Osteoblast (primary cell): ENCODE data around the gene WFDC1. TPM values are rescaled to one million over a fixed set of nuclear protein-coding genes. Genes with fewer than 3 reads are reported as not detected.

Experiments used
- DNase-seq: peaks from one replicate; pipeline ENCODE4 v3.0.0; 2011; ENCODE audit warnings: low spot score, mixed read lengths; ENCODE audit not compliant: insufficient read length; ENCODE audit errors: missing footprints
- H2AFZ ChIP-seq: 2 replicates; pipeline ENCODE4 v1.6.0; 2011; ENCODE audit warnings: mild to moderate bottlenecking, low read length
- H3K27ac ChIP-seq: 2 replicates; pipeline ENCODE4 v1.5.1; 2011; ENCODE audit warnings: mild to moderate bottlenecking, low read depth, low read length, moderate library complexity
- H3K27me3 ChIP-seq: 2 replicates; pipeline ENCODE4 v1.6.0; 2012; ENCODE audit warnings: mild to moderate bottlenecking, control low read depth, inconsistent platforms, low read length, moderate library complexity; ENCODE audit not compliant: insufficient read depth
- H3K36me3 ChIP-seq: 2 replicates; pipeline ENCODE4 v1.5.1; 2011; ENCODE audit warnings: mild to moderate bottlenecking, low read length, control low read depth, moderate library complexity; ENCODE audit not compliant: insufficient read depth
- H3K4me1 ChIP-seq: 2 replicates; pipeline ENCODE4 v1.5.1; 2011; ENCODE audit warnings: mild to moderate bottlenecking, low read length, control low read depth, moderate library complexity; ENCODE audit not compliant: insufficient read depth
- H3K4me2 ChIP-seq: 2 replicates; pipeline ENCODE4 v1.6.0; 2011; ENCODE audit warnings: mild to moderate bottlenecking, low read length; ENCODE audit not compliant: insufficient read depth
- H3K4me3 ChIP-seq: fragments of 200-600 bp; sonication (generic); 3 replicates; pipeline ENCODE4 v1.5.1; 2012; ENCODE audit warnings: mild to moderate bottlenecking, low read length, inconsistent platforms; ENCODE audit not compliant: insufficient read depth
- H3K79me2 ChIP-seq: 2 replicates; pipeline ENCODE4 v1.6.0; 2012; ENCODE audit warnings: mild to moderate bottlenecking, low read length, control low read depth, inconsistent platforms; ENCODE audit not compliant: insufficient read depth
- H3K9me3 ChIP-seq: 2 replicates; pipeline ENCODE4 v1.5.1; 2011; ENCODE audit warnings: low read depth, low read length, control low read depth
- H4K20me1 ChIP-seq: 2 replicates; pipeline ENCODE4 v1.6.0; 2012; ENCODE audit warnings: mild to moderate bottlenecking, low read length, control low read depth; ENCODE audit not compliant: insufficient read depth
- total RNA-seq: library from RNA; depleted of rRNA; stranded (reverse); fragments of >200 nt; gene quantifications from 2 replicates; pipeline ENCODE4 v1.2.3, GENCODE V29; 2012
- TF ChIP-seq, protein P1 (sequence below): IDR thresholded peaks from 2 replicates; pipeline ENCODE4 v1.5.1; 2011; ENCODE audit warnings: mild to moderate bottlenecking, low read depth, low read length, moderate library complexity; ENCODE audit errors: extremely low read depth

Gene WFDC1
- total RNA-seq, 1 donor = not detected

GRCh38 chr16:84356591-84357116 lies 62.0 kb downstream of the WFDC1 start:
- H3K27me3 ChIP-seq = peaks cover 4% of the 10 kb centered on the region
- peak overlapping the region; percentile 12 for H3K4me2 ChIP-seq
- no peak overlapping the region for H2AFZ ChIP-seq
- DNase-seq = peak; percentile 52
- H3K9me3 ChIP-seq = no peaks in the 10 kb centered on the region
- no peaks in the 10 kb centered on the region for H4K20me1 ChIP-seq
- H3K4me3 ChIP-seq = no peak overlapping the region
- peaks cover 14% of the 10 kb centered on the region for H3K4me1 ChIP-seq
- no peak overlapping the region for H3K27ac ChIP-seq
- TF ChIP-seq, protein P1, sequence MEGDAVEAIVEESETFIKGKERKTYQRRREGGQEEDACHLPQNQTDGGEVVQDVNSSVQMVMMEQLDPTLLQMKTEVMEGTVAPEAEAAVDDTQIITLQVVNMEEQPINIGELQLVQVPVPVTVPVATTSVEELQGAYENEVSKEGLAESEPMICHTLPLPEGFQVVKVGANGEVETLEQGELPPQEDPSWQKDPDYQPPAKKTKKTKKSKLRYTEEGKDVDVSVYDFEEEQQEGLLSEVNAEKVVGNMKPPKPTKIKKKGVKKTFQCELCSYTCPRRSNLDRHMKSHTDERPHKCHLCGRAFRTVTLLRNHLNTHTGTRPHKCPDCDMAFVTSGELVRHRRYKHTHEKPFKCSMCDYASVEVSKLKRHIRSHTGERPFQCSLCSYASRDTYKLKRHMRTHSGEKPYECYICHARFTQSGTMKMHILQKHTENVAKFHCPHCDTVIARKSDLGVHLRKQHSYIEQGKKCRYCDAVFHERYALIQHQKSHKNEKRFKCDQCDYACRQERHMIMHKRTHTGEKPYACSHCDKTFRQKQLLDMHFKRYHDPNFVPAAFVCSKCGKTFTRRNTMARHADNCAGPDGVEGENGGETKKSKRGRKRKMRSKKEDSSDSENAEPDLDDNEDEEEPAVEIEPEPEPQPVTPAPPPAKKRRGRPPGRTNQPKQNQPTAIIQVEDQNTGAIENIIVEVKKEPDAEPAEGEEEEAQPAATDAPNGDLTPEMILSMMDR = no peak
- no peaks in the 10 kb centered on the region for H3K79me2 ChIP-seq
- no peaks in the 10 kb centered on the region for H3K36me3 ChIP-seq

GRCh38 chr16:84357191-84357651 lies 62.5 kb downstream of the WFDC1 start:
- peak; percentile 89 for DNase-seq
- Histone ChIP-seq H3K36me3 (no peaks in the 10 kb centered on the region), H3K9me3 (no peaks in the 10 kb centered on the region), H3K4me3 (no peak overlapping the region), H3K27ac (no peak overlapping the region), H3K4me1 (peaks cover 14% of the 10 kb centered on the region), H3K4me2 (peak overlapping the region; percentile 12), H4K20me1 (no peaks in the 10 kb centered on the region), H3K79me2 (no peaks in the 10 kb centered on the region), H2AFZ (no peak overlapping the region), H3K27me3 (peaks cover 8% of the 10 kb centered on the region)
- TF ChIP-seq, protein P1 = no peak

DNA sequence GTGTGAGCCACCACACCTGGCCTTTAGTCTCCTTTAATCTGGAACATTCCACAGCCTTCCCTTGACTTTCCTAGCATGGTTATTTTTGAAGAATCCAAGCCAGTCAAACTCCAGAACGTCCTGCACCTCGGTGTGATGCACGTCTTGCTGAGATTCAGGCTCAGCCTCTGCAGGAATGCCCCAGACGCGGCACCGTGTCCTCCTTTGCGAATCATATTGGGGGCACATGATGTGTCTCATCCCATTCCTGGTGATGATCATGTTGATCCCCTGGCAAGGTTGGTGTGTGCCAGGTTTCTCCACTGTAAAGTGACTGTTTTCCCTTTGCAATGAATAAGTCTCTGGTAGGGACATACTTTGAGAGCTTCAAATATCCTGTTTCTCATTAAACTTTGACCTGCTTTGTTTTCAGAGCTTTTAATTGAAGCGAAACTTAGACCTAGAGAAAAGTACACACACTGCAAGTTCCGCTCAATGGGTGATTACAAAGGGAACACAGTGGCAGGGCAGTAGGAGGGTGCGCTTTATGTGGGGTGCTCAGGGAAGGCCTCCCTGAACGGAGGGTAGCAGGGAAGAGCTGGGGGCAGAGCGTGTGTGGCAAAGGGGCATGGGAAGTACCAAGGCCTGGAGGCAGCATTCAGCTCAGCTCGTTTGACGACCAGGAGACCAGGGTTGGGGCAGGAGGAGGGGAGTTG lies 64.1 kb downstream of the WFDC1 start:
- H4K20me1 ChIP-seq = no peaks in the 10 kb centered on the region
- no peaks in the 10 kb centered on the region for H3K36me3 ChIP-seq
- H3K27me3 ChIP-seq = peaks cover 12% of the 10 kb centered on the region

GRCh38 chr16:84359326-84359725 lies 64.6 kb downstream of the WFDC1 start:
- H3K36me3 ChIP-seq = no peaks in the 10 kb centered on the region
- H2AFZ ChIP-seq = no peak overlapping the region
- no peak overlapping the region for H3K4me2 ChIP-seq
- H3K79me2 ChIP-seq = no peaks in the 10 kb centered on the region
- H3K4me3 ChIP-seq = no peak overlapping the region
- DNase-seq = no peak
- TF ChIP-seq, protein P1 = no peak
- no peaks in the 10 kb centered on the region for H3K9me3 ChIP-seq
- H3K27me3 ChIP-seq = peaks cover 18% of the 10 kb centered on the region
- no peak overlapping the region for H3K27ac ChIP-seq
- H4K20me1 ChIP-seq = no peaks in the 10 kb centered on the region
- H3K4me1 ChIP-seq = peaks cover 14% of the 10 kb centered on the region

More for the DNA sequence above, 64.1 kb downstream of the WFDC1 start:
- Histone ChIP-seq H3K4me1 (peaks cover 14% of the 10 kb centered on the region), H3K27ac (no peak overlapping the region), H3K4me3 (no peak overlapping the region), H3K9me3 (no peaks in the 10 kb centered on the region), H2AFZ (no peak overlapping the region), H3K4me2 (no peak overlapping the region), H3K79me2 (no peaks in the 10 kb centered on the region)
- peak; percentile 42 for DNase-seq
- TF ChIP-seq, protein P1 = no peak
